NB4 (cell line): ENCODE measurements around the gene CREB5.

Experiments
- DNase-seq: peaks from one replicate; pipeline ENCODE4 v3.0.0; 2010; ENCODE audit warnings: low read depth
- H3K4me3 ChIP-seq: one replicate; pipeline ENCODE4 v1.5.1; 2011; ENCODE audit warnings: mild to moderate bottlenecking, low read depth, low read length, moderate library complexity
- CTCF ChIP-seq: IDR thresholded peaks from one replicate; pipeline ENCODE4 v1.5.1; 2012; ENCODE audit warnings: low read depth, low read length
- MAX ChIP-seq: IDR thresholded peaks from 2 replicates; pipeline ENCODE4 v1.6.1; 2011; ENCODE audit warnings: low read depth, low read length
- MYC ChIP-seq: IDR thresholded peaks from 2 replicates; pipeline ENCODE4 v1.6.1; 2011; ENCODE audit warnings: low read depth, low read length
- POLR2A ChIP-seq: IDR thresholded peaks from 2 replicates; pipeline ENCODE4 v1.6.1; 2011; ENCODE audit warnings: mild to moderate bottlenecking; ENCODE audit not compliant: insufficient read length; ENCODE audit errors: extremely low read depth

Gene CREB5

DNA sequence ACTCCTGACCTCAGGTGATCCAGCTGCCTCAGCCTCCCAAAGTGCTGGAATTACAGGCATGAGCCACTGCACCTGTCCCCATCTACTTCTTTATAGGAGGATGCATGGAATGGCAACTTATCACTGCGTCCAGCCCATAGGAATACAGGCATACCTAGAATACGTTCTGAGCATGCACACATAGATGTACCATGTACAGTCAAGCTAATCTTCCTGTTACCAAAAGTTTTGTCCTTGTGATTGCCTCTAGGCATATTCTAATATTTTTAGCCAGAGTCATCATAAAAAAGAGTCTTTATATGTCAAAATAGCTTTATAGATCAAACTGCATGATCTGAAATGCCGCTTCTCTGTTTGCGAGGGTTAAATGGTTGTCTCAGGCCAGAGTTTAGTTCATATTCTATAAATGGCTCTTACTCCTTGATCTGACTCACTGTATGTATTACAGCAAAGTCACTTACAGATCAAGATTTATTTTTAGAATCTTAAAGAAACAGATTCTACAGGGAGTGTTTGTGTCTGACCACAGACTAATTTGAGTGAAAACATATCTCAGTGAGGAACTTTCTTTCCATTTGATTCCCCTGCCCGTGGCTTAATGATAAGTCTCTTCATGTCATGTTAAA is 210.9 kb downstream of the CREB5 start:
- TF ChIP-seq MYC, result no peak
- no peak for TF ChIP-seq MAX
- no peak for TF ChIP-seq CTCF
- no peak for TF ChIP-seq POLR2A
- DNase-seq, result no peak
- no peak overlapping the region for H3K4me3 ChIP-seq

DNA sequence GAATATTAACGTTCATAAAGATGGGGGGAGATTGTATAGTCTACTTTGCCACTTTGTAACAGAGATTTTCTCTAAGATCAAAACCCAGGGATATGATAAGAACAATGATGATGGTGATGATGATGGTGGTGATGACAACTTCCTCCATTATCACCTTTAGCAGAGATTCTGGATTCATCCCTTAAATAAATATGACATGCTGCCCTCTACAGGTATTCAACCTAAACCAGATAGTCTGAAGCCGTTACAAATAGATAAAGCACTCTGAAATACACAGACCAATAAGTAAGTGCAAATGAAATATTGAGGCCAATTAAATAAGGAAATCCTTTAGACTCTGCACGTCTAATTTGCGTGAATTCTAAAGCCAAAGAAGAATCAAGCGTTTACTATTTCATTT is 211.5 kb downstream of the CREB5 start:
- H3K4me3 ChIP-seq, result no peak overlapping the region
- DNase-seq, result peak; percentile 6
- TF ChIP-seq POLR2A (no peak), CTCF (no peak), MAX (no peak), MYC (no peak)

DNA sequence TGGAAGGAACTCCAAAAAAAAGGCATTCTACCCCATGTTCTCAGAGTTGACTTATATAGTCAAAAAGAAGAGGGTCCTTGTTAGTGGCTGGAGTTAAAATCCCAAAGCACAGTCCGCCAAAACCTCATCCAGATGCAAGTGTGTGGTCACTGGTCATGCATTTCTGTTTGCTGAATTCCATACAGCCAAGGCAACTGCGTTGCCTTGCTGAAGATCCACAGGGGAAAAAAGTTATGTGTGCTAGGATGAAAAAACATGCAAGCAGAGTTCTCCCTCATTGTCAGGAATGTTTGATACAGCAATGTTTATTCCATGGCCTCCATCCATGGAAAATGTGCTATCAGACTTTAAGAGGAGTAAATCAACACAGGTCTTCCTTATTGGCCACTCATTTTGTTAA is 213.1 kb downstream of the CREB5 start:
- H3K4me3 ChIP-seq, result no peak overlapping the region
- TF ChIP-seq POLR2A, result no peak

DNA sequence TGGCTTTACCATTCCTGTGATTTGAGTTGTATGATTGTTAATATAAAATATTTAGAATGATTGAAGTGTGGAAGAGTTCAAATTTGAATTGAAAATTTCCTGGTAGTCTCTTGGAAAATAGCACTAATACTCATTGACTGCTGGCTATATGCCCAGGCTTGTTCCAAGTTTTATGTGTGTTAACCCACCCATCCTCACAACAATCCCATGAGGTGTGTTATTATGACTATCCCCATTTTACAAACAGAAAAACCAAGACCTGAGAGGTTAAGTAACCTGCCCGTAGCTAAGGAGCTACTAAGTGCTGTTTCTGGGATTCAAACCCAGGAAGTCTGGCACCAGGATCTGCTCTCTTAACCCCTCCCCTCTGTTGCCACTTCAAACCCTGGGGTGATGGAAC is 213.9 kb downstream of the CREB5 start:
- TF ChIP-seq POLR2A, result no peak
- no peak for TF ChIP-seq MYC
- TF ChIP-seq MAX, result no peak
- TF ChIP-seq CTCF, result no peak
- H3K4me3 ChIP-seq, result no peak overlapping the region
- no peak for DNase-seq

More for the DNA sequence above, 213.1 kb downstream of the CREB5 start:
- no peak for DNase-seq

DNA sequence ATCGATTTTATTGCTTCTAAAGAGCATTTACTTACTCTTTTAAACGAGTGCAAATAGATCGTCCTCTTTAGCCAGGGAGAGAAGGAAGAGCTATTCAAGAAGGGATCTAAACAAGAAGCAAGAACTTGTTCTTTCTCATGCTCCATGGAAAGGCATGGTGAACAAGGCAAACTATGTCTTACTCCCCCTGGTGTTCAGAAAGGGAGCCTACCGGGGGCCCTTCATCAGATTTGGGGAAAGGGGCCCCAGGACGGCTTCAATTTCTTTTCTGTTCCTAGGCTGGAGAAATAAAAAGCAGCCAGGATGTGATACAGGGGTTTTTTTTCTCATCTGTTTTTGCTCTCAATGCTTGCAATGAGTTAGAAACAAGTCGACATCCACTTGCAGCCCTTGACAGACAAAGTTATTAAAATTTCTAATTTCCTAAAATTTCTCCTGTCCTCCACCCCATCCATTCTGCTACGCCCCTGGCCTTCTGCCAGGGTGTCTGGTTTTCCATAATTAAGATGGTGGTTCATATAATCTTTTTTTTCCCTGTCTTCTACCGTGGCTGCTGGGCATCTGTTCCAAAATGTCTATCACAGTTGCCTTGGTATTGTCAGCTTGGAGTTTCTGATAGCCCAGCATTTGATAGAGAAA is 214.4 kb downstream of the CREB5 start:
- no peak overlapping the region for H3K4me3 ChIP-seq
- peak; percentile 52 for DNase-seq
- TF ChIP-seq CTCF (peak; percentile 90), MYC (no peak), MAX (no peak; the same call in 1 of the 2 replicates), POLR2A (no peak)

DNA sequence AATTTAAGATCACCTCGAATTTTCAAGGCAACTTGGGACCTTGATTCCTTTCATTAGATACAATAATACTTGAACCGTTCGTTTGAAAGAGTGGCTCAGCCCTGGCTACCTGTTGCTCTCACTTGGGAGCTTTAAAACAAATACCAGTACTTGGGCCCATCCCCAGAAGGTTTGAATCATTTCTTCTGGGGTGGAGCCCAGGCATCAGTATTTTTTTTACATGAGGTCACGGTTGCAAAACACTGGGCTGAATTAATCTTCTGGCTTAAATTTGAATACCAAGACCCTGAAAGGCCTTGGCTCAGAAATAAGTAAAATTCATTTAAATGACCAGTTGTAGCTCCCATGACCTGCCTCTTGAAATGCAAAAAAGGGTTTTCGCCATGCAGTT is 214.9 kb downstream of the CREB5 start:
- TF ChIP-seq MAX (no peak), MYC (no peak)
- H3K4me3 ChIP-seq, result no peak overlapping the region
- DNase-seq, result no peak

DNA sequence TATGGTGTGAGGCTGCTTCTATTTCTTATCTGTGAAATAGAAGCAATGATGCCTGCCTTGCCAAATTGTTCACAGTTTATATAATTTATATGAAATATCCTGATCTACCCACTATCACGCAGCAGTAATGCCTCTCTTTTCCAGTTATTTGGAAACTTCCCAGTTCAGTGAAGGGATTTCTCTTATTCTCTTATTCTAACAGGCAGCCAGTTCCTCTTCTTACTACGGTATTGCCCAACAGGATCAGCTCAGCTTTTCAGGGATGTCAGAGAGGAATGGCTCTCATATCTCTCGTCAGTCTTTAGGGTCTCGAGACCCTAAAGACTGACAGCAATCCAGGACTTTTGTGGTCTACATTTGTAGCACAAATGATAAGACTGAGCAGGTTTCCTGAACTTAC is 215.6 kb downstream of the CREB5 start:
- TF ChIP-seq CTCF (no peak), POLR2A (no peak), MYC (no peak), MAX (no peak)
- no peak for DNase-seq

More for the DNA sequence above, 215.6 kb downstream of the CREB5 start:
- H3K4me3 ChIP-seq, result no peak overlapping the region
